Subcutaneous preadipocyte (primary cell): ENCODE measurements around the gene MTR. TPM values are rescaled to one million over a fixed set of nuclear protein-coding genes. Genes with fewer than 3 reads are reported as not detected.

Source experiments
- total RNA-seq: library from RNA; depleted of rRNA; stranded (reverse); fragments of >200 nt; gene quantifications from 2 replicates; pipeline ENCODE4 v1.2.3, GENCODE V29; 2012

Gene MTR
- total RNA-seq, result 29.8 and 42.8 TPM in 2 replicates

GRCh38 chr1:236795035-236795756, at the start of gene MTR:
TSS of gene MTR (plus strand) at chr1:236795292. CDS start at chr1:236795704, 412 bp downstream.

Other genes starting within 250 kb of the MTR start
- gene HEATR1, start 190.8 kb upstream of the MTR start, total RNA-seq, result 46.7 and 79.2 TPM in 2 replicates
- gene ACTN2, start 108.8 kb upstream of the MTR start, total RNA-seq, result 0.39 TPM in 1 of 2 replicates, not detected in the other
- not detected in 2 replicates for gene MT1HL1, start 209.1 kb downstream of the MTR start, total RNA-seq
- gene RYR2, start 246.9 kb downstream of the MTR start, total RNA-seq, result not detected in 2 replicates